HepG2 (cell line): ENCODE data around the gene OSBPL2. TPM values are rescaled to one million over a fixed set of nuclear protein-coding genes. Genes with fewer than 3 reads are reported as not detected.
A peak's percentile ranks its signal among the peaks of the same experiment; 100 is the strongest.

Source experiments
- CBX1 ChIP-seq: IDR thresholded peaks from one replicate; pipeline ENCODE4 v1.6.1; 2016; ENCODE audit warnings: antibody characterized with exemption, low read depth
- EZH2 ChIP-seq: conservative IDR thresholded peaks from 2 replicates; pipeline ENCODE4 v1.6.1; 2012; ENCODE audit warnings: mild to moderate bottlenecking, low read depth, low read length, moderate library complexity
- HMG20B ChIP-seq: conservative IDR thresholded peaks from 2 replicates; pipeline ENCODE4 v1.6.1; 2016; ENCODE audit warnings: missing genetic modification reagents, missing compliant biosample characterization
- IKZF4 ChIP-seq: sonication (generic); formaldehyde crosslinking; IDR thresholded peaks from 2 replicates; pipeline ENCODE4 v1.5.1; 2020; ENCODE audit warnings: borderline replicate concordance, mild to moderate bottlenecking, low read depth, missing genetic modification reagents; ENCODE audit errors: not compliant biosample characterization
- KDM5B ChIP-seq: sonication (generic); formaldehyde crosslinking; IDR thresholded peaks from 2 replicates; pipeline ENCODE4 v1.4.0; 2020; ENCODE audit warnings: missing genetic modification reagents, mild to moderate bottlenecking, borderline replicate concordance
- NFKBIZ ChIP-seq: IDR thresholded peaks from 2 replicates; pipeline ENCODE4 v1.6.1; 2018; ENCODE audit warnings: missing genetic modification reagents, missing compliant biosample characterization
- PHF5A ChIP-seq: IDR thresholded peaks from one replicate; pipeline ENCODE4 v1.6.1; 2018; ENCODE audit warnings: low read depth, missing genetic modification reagents; ENCODE audit not compliant: unreplicated experiment
- POLR2AphosphoS2 ChIP-seq: IDR thresholded peaks from 2 replicates; pipeline ENCODE4 v1.6.1; 2011; ENCODE audit warnings: low read depth, low read length, improper control_type of control experiment
- POLR2G ChIP-seq: fragments of 200-400 bp; formaldehyde crosslinking; IDR thresholded peaks from 2 replicates; pipeline ENCODE4 v1.6.1; 2018; ENCODE audit warnings: mild to moderate bottlenecking, low read depth, low read length, moderate library complexity
- PTBP1 ChIP-seq: fragments of 200-400 bp; formaldehyde crosslinking; IDR thresholded peaks from 2 replicates; pipeline ENCODE4 v1.6.1; 2018; ENCODE audit warnings: low read length, low read depth; ENCODE audit not compliant: poor library complexity, severe bottlenecking
- REXO4 ChIP-seq: sonication (generic); formaldehyde crosslinking; IDR thresholded peaks from 2 replicates; pipeline ENCODE4 v1.8.0; 2022; ENCODE audit warnings: missing genetic modification reagents, mild to moderate bottlenecking, borderline replicate concordance
- TEAD3 ChIP-seq: optimal IDR thresholded peaks from 2 replicates; pipeline ENCODE3; 2016; ENCODE audit warnings: borderline replicate concordance
- TRIM24 ChIP-seq: sonication (generic); formaldehyde crosslinking; IDR thresholded peaks from 2 replicates; pipeline ENCODE4 v1.8.0; 2022; ENCODE audit warnings: mild to moderate bottlenecking, missing genetic modification reagents
- ZNF234 ChIP-seq: sonication (generic); formaldehyde crosslinking; conservative IDR thresholded peaks from 2 replicates; pipeline ENCODE4 v1.5.1; 2020; ENCODE audit warnings: mild to moderate bottlenecking, missing genetic modification reagents
- ZNF34 ChIP-seq: sonication (generic); formaldehyde crosslinking; IDR thresholded peaks from 2 replicates; pipeline ENCODE4 v1.4.0; 2020; ENCODE audit warnings: mild to moderate bottlenecking, missing genetic modification reagents, borderline replicate concordance
- ZNF790 ChIP-seq: sonication (generic); formaldehyde crosslinking; IDR thresholded peaks from 2 replicates; pipeline ENCODE4 v1.8.0; 2022; ENCODE audit warnings: missing genetic modification reagents, mild to moderate bottlenecking, borderline replicate concordance
- polyA plus RNA-seq, 8 experiments: library from polyadenylated mRNA; depleted of rRNA in 3 of 8; stranded (reverse) in 7 of 8; unstranded in 1 of 8; fragments of >200 nt; fragmentation: Illumina TruSeq in 4 of 8; extraction: Trizol in 4 of 8; gene quantifications; 2 replicates each; pipeline versions ENCODE4 v1.2.1 to v1.2.3, GENCODE V29; 2011 to 2016; ENCODE audit warnings: low read depth in 4 of 8, missing spikeins in 1 of 8, mixed read lengths in 1 of 8; ENCODE audit not compliant: insufficient read depth in 1 of 8
- total RNA-seq, 5 experiments: library from RNA; depleted of rRNA; stranded (reverse); fragments of >200 nt; fragmentation: Illumina TruSeq; extraction: Trizol; gene quantifications; 2 replicates each; pipeline ENCODE4 v1.2.3, GENCODE V29; 2016; ENCODE audit warnings: low read depth in 1 of 5
- TF ChIP-seq, protein P1 (sequence below): sonication (generic); formaldehyde crosslinking; IDR thresholded peaks from 2 replicates; pipeline ENCODE4 v1.8.0; 2022; ENCODE audit warnings: missing genetic modification reagents, low read depth, mild to moderate bottlenecking, borderline replicate concordance
- TF ChIP-seq, protein P2 (sequence below), 2 experiments: sonication (generic) in 1 of 2; formaldehyde crosslinking in 1 of 2; IDR thresholded peaks; 2 replicates each; pipeline versions ENCODE4 v1.5.1 to v1.6.1; 2011 to 2020; ENCODE audit warnings: borderline replicate concordance in 1 of 2, low read depth in 1 of 2, low read length in 1 of 2, mild to moderate bottlenecking in 1 of 2, missing genetic modification reagents in 1 of 2, moderate library complexity in 1 of 2
- TF ChIP-seq, protein P3 (sequence below): sonication (generic); formaldehyde crosslinking; IDR thresholded peaks from 2 replicates; pipeline ENCODE4 v1.5.1; 2020; ENCODE audit warnings: missing genetic modification reagents, mild to moderate bottlenecking, borderline replicate concordance
- TF ChIP-seq, protein P4 (sequence below): sonication (generic); formaldehyde crosslinking; IDR thresholded peaks from 2 replicates; pipeline ENCODE4 v1.4.0; 2020; ENCODE audit warnings: missing genetic modification reagents

OSBPL2 gene
- total and polyA plus RNA-seq, 2 of the 13 experiments (the other 11 are each of a cell fraction or from before 2014, with no cell fraction given): 18.5 to 37.4 TPM

DNA sequence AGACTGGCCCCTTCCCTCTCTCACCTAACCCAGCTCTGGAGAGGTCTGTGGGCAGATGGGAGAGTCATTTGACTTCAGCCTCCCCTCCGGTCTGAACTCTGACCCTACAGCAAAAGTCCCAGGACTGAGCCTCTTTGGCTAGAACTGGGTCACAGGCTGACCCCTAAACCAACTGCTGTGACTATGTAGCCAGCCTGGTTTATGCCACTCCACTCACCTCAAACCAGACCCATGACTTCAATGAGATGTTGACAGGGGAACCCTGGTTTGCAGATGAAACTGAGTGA, 864 bp upstream of the OSBPL2 start (continued):
- TF ChIP-seq ZNF34 (CRISPR knock-in tag) (no peak), CBX1 (no peak), POLR2G (no peak), IKZF4 (CRISPR knock-in tag) (no peak), TEAD3 (no peak), ZNF790 (CRISPR knock-in tag) (no peak), TRIM24 (no peak), HMG20B (CRISPR knock-in tag) (no peak), REXO4 (no peak), ZNF234 (CRISPR knock-in tag) (no peak), PHF5A (CRISPR knock-in tag) (no peak), POLR2AphosphoS2 (no peak), NFKBIZ (CRISPR knock-in tag) (no peak), PTBP1 (no peak), EZH2 (no peak), KDM5B (no peak)
- TF ChIP-seq, protein P1, sequence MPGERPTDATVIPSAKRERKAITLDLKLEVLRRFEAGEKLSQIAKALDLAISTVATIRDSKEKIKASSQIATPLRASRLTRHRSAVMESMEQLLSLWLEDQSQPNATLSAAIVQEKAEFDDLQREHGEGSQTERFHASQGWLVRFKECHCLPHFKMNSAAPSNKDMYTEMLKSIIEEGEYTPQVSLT (CRISPR knock-in tag): 0 out of 2 replicates have a peak, but pooled peaks have one; percentile 77
- TF ChIP-seq, protein P2, sequence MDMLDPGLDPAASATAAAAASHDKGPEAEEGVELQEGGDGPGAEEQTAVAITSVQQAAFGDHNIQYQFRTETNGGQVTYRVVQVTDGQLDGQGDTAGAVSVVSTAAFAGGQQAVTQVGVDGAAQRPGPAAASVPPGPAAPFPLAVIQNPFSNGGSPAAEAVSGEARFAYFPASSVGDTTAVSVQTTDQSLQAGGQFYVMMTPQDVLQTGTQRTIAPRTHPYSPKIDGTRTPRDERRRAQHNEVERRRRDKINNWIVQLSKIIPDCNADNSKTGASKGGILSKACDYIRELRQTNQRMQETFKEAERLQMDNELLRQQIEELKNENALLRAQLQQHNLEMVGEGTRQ (IDR thresholded peaks at IDR 0.05; ENCODE audit: low read depth, low read length): no peak
- TF ChIP-seq, protein P2 (CRISPR knock-in tag; IDR thresholded peaks at IDR 0.05; ENCODE audit: borderline replicate concordance): no peak
- TF ChIP-seq, protein P3, sequence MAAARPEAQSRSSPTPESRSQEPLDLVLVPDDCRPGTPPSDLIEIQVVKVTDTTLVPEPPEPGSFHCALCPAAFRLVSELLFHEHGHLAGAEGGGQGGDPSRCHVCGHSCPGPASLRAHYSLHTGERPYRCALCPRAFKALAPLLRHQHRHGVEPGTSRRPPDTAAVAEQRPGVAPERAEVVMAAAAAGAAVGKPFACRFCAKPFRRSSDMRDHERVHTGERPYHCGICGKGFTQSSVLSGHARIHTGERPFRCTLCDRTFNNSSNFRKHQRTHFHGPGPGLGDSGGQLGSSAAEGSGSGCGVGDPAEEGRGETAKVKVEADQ (CRISPR knock-in tag): peak; percentile 54
- TF ChIP-seq, protein P4, sequence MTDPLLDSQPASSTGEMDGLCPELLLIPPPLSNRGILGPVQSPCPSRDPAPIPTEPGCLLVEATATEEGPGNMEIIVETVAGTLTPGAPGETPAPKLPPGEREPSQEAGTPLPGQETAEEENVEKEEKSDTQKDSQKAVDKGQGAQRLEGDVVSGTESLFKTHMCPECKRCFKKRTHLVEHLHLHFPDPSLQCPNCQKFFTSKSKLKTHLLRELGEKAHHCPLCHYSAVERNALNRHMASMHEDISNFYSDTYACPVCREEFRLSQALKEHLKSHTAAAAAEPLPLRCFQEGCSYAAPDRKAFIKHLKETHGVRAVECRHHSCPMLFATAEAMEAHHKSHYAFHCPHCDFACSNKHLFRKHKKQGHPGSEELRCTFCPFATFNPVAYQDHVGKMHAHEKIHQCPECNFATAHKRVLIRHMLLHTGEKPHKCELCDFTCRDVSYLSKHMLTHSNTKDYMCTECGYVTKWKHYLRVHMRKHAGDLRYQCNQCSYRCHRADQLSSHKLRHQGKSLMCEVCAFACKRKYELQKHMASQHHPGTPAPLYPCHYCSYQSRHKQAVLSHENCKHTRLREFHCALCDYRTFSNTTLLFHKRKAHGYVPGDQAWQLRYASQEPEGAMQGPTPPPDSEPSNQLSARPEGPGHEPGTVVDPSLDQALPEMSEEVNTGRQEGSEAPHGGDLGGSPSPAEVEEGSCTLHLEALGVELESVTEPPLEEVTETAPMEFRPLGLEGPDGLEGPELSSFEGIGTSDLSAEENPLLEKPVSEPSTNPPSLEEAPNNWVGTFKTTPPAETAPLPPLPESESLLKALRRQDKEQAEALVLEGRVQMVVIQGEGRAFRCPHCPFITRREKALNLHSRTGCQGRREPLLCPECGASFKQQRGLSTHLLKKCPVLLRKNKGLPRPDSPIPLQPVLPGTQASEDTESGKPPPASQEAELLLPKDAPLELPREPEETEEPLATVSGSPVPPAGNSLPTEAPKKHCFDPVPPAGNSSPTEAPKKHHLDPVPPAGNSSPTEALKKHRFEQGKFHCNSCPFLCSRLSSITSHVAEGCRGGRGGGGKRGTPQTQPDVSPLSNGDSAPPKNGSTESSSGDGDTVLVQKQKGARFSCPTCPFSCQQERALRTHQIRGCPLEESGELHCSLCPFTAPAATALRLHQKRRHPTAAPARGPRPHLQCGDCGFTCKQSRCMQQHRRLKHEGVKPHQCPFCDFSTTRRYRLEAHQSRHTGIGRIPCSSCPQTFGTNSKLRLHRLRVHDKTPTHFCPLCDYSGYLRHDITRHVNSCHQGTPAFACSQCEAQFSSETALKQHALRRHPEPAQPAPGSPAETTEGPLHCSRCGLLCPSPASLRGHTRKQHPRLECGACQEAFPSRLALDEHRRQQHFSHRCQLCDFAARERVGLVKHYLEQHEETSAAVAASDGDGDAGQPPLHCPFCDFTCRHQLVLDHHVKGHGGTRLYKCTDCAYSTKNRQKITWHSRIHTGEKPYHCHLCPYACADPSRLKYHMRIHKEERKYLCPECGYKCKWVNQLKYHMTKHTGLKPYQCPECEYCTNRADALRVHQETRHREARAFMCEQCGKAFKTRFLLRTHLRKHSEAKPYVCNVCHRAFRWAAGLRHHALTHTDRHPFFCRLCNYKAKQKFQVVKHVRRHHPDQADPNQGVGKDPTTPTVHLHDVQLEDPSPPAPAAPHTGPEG (CRISPR knock-in tag): no peak
